NCI-H2029 (cell line): ENCODE data around the gene PDE8B.
"Not testable (repeated sequence)": the region's sequence is repeated elsewhere in the genome, so short reads cannot be mapped to it uniquely, and the experiment has no call there.

Experiments
- DNase-seq: peaks from one replicate; lab custom pipeline; 2025; lab: John Stamatoyannopoulos, UW

Gene PDE8B

DNA sequence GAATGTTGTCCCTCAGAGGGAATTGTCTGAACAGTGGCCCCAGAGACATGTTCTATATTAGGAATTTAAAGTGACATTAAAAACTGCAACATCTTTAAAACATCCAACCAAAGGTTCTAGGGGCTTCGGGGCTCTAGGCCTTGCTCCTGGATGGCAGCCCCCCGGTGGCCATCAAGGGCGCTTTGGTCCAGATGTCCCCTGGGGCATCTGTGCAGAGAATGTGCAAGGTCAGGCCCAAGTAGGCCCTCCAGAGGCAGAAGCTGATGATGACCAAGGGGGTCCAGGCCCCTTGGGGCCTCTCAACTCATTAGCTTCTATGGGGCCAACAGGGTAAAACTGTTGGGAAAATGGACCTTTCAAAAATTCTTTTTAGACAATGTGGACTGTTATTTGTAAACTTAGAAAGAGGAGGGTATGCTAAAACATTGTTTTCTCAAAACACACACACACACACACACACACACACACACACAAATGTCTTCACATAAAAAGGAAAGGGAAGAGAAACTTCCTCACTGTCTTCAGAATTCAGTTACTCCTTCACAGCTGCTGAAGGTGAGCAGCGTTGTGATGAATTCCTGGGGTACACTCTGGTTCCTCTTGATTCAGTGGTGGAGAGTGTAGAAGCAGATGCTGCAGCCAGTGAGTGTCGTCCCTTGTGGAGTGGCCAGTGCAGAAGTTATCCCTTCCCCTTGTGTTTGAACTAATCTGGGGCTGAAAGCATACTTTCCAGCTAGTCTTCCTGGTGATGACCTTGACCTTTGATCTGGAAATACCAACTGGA, 156.4 kb downstream of the PDE8B start:
- DNase-seq: no peak

GRCh38 chr5:77367741-77368140, 157.3 kb downstream of the PDE8B start:
- no peak for DNase-seq

DNA sequence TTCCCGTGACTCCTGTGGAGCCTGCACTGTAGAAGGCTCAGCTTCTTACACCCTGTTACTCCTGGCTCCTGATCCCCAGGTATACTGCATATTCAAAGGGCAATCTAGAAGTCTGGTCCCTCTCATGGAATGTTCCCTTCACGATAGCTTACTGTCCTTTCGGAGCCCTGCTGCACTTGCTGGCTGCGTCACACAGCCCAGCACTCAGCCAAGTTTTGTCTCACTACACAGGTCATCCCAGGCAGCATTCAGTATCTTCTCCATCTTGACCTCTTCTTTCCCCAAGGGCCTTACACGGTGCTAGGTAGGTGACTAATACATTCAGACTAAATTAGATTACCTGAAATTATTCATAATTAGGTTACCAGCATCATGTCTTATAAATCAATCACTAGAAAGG, 157.9 kb downstream of the PDE8B start:
- no peak for DNase-seq

DNA sequence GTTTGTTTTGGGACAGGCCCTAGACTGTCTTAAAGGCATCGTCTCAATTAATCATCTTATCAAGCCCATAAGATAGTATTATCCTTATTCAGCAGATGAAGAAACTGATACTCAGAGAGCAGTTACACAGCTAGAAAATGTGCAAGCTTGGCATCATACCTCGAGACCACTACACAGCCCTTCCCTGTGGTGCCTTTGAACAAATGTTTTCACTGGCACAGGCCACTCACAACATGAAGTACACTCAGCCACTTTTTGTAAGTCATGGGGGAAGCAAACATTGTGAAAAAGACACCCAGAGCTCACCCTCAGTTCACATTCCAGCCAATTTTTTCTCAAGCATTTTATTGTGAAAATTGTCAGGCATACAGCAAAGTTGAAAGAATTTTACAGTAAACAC, 159.1 kb downstream of the PDE8B start:
- peak; percentile 21 for DNase-seq

- DNase-seq: no peak
These were observed 164.2 kb downstream of the PDE8B start for GRCh38 chr5:77374686-77375085.

DNA sequence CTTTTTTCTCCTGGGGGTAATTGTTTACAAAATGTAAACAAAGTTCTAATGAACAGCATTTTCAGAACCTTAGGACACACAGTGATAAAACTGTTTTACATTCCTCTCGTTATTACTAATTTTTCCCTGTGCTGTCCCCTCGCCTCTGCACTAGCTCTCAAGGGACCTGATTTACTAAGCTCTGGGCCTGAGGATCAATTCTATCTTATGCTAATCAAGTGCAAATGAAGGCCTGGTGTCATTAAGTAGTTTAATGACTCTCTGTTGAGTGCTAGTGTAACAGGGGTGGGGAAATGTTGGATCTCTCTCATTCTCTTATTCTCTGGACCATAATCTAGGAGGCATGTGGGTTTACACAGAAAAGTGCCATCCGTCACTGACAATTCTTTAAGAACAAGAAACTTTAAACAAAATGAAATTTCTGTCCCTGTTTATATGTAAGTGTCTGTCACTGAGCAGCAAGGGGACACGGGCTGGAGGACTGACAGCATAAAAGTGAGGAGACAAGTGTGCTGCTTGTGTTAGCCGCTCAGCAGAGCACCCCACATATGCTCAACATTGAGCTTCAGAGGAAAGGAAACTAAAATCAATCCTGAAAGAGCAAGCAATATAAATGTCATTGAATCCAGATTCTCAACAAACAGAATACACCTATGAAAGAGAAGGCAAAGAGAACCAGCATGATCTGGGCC, 166.3 kb downstream of the PDE8B start:
- DNase-seq: no peak

- no peak for DNase-seq
These were observed 169.1 kb downstream of the PDE8B start for GRCh38 chr5:77379558-77380061.

DNA sequence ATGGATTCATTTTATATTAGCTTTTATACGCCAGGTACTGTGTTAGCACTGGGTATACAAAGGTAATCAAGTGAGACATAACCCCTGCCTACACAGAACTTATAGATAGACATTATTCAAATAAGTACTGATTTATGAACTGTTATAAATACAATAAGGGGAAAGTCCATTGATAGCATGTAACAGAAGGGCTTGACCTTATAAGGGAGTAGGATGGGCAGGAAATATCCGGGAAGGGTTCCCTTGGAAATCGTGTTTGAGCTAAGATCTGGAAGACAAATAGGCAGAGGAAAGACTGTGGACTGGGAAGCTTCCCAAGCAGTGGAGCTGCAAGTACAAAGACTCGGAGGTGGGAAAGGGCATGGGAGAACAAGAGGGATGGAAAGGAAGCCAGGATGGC, 170.2 kb downstream of the PDE8B start:
- no peak for DNase-seq

- not testable (repeated sequence) for DNase-seq
These were observed 172.9 kb downstream of the PDE8B start for GRCh38 chr5:77383336-77383735.

- not testable (repeated sequence) for DNase-seq
These were observed 175.9 kb downstream of the PDE8B start for GRCh38 chr5:77386340-77386739.

DNA sequence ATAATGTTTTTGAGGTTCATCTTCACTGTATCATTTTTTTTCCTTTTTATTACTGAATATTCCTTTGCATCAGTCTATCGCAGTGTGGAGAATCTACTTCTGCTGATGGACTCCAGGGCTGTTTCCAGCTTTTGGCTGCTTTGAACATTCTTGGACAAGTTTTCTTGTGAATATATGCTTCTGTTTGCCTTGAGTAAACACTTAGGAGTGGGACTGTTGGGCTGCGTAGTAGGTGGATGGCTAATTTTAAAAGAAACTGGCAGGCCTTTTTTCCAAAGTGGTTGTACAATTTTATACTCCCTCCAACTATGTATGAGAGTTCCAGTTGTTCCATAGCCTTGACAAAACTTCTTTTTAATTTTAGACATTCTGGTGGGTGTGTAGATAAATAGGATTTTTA, 179.3 kb downstream of the PDE8B start:
- no peak for DNase-seq

DNA sequence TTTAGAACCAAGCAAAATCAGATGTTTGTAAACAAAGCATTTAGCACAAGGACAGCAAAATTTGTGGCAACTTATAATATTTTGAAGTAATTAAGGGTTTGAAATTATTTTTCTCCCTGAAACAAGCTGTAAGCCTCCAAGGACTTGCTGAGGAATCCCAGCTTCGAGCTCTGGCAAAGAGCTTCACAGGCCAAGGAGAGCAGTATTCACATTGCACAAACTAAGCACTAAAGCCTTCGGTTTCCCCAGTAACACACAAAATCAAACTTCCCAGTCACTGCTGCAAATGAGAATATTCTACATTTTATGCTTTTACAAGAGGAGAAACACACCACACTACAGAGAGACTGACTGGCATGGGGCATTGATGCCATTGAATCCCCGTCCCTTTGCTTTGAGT, 179.7 kb downstream of the PDE8B start:
- no peak for DNase-seq

DNA sequence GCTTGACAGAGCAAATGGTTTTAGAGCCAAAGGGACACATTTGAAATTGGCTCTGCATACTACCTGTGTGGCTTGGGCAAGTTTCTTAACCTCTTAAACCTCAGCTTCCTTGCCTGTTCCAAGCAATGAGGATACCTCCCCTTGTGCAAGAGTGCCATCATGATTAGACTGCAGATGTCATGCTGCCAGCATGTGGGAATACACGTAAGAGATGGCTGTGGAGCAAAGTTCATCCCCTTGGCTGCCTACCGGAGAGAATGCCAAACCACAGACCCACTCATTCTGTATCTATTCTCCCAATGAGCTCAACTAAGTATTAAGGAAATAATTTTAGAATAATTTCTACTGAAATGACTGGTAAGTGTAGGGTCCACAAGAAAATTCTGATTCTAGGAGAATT, 180.3 kb downstream of the PDE8B start:
- DNase-seq: no peak

GRCh38 chr5:77391240-77391765, 180.8 kb downstream of the PDE8B start:
- no peak for DNase-seq

DNA sequence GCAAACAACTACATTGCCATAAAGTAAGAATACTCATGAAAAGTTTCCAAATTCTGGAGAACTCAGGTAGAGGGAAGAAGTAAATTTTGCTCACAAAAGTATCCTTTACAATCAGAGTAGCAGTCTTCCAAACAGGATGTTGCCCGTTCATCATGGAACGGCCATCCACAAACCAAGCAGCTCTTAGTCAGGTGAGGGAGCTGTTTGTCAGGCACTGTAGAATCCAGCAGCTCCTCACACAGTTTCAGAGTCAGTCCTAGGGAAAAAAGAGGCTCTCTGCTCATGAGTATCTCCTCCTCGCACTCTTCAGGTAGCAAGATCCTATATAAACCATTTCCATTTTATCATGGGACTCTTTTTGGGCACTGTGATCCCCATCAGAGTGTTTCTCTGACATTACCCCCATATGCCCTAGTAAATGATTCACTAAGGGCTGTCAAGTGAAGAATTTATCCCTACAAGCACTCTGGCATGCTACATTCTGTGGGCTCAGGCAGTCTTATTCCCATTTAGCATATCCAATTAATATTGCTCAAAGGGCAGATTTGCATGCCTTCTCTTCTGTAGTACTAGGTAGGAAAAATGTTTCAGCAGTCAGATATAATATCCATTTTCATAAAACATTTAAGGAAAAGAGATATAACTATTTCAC, 183.7 kb downstream of the PDE8B start:
- no peak for DNase-seq

DNA sequence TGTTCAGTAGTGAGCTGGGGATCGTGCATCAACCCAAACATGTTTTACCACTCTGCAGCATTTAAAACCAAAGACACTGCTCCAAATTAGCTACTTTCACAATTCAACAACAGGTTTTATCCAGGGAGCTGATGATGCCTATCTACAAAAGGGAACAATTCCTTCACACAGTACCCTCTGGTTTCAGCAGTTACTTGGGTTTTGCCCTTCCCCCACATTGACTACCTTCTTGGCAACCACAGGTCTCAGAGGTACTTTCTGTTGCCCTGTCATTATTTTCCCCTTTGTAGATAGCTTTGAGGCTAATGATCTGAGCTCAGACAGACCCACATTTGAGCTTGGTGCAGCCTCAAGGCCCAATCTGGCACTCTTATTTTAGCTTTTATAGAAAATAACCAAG, 185.5 kb downstream of the PDE8B start:
- no peak for DNase-seq

- no peak for DNase-seq
These were observed 187.3 kb downstream of the PDE8B start for GRCh38 chr5:77397686-77398292.

- no peak for DNase-seq
These were observed 188.0 kb downstream of the PDE8B start for GRCh38 chr5:77398458-77398857.

- DNase-seq: no peak
These were observed 188.4 kb downstream of the PDE8B start for GRCh38 chr5:77398896-77399295.

- DNase-seq: no peak
These were observed 190.2 kb downstream of the PDE8B start for GRCh38 chr5:77400645-77401044.

DNA sequence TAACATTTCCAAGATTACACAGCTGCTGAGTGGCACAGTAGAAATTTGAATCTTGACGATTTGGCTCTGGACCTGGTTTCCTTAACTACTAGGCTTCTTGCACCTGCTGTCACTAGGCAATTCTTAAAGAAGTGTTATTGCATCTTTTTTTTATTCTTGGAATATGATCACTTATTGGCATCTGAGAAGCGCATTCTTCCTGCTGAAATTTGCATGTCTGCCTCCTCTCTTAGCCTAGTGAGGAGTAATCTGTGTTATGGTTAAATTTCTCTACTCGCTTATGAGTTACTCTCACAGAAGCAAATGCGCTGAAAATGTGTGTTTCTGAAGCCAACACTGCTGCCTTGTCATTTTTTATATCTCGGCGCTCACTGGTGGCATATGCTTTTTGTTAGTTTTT, 192.3 kb downstream of the PDE8B start:
- DNase-seq: no peak

- DNase-seq: no peak
These were observed 196.7 kb downstream of the PDE8B start for GRCh38 chr5:77407152-77407551.
